LHCN-M2 (cell line): ENCODE results near the gene PKN1. TPM values are rescaled to one million over a fixed set of nuclear protein-coding genes. Genes with fewer than 3 reads are reported as not detected.
"Not testable (repeated sequence)": the region's sequence is repeated elsewhere in the genome, so short reads cannot be mapped to it uniquely, and the experiment has no call there.

Experiments used
- DNase-seq: peaks from one replicate; pipeline ENCODE4 v3.0.0-alpha.2; 2012; ENCODE audit warnings: low read depth
- total RNA-seq: library from RNA; depleted of rRNA; stranded (reverse); fragments of >200 nt; gene quantifications from 2 replicates; pipeline ENCODE4 v1.2.3, GENCODE V29; 2014

PKN1 gene
- total RNA-seq, 1 experiment from 2014 or later, result 84.8 TPM

DNA sequence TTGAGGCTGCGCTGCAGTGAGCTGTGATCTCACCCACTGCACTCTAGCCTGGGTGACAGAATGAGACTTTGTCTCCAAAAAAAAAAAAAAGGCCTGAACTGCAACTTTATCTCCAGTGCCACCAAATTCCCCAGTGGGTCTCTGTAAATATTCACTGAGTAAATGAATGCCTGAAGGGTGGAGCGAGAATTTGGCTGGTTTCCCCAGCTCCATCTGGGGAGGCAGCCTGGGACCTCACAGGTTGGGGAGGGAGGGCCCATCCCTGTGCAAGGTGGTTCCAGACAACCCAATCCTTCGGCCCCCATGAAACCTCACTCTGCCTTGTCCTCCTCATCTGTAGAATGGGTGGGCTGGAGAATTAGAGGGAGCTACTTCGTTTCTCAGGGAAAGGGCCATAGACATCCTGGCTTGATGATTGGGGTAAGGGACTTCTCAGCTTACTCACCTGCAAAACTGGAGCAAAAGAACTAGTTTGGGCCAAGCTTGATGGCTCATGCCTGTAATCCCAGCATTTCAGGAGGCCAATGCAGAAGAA is 4.2 kb upstream of the PKN1 start:
- DNase-seq, result no peak

DNA sequence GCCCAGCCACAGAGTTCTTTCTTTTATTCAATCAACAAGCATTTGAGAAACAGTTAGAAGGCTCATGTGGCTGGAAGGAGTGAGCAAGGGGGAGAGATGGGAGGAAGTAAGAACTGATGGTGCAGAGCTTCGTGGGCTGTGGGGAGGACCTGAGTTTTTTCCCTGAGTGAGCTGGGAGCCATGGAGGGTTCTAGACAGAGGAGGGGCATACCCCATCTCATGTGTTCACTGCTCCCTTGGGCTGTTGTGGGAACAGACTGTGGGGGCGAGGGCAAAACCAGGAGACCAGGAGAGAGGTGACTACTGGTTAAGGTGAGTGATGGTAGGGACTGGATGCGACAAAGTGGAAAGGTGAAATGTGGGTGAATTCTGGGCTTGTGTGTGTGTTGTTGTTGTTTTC is 2.4 kb upstream of the PKN1 start:
- DNase-seq, result no peak

GRCh38 chr19:14433554-14434501 is 722 bp downstream of the PKN1 start:
- no peak for DNase-seq

GRCh38 chr19:14434543-14435319 is 1.6 kb downstream of the PKN1 start:
- DNase-seq, result peak; percentile 78

DNA sequence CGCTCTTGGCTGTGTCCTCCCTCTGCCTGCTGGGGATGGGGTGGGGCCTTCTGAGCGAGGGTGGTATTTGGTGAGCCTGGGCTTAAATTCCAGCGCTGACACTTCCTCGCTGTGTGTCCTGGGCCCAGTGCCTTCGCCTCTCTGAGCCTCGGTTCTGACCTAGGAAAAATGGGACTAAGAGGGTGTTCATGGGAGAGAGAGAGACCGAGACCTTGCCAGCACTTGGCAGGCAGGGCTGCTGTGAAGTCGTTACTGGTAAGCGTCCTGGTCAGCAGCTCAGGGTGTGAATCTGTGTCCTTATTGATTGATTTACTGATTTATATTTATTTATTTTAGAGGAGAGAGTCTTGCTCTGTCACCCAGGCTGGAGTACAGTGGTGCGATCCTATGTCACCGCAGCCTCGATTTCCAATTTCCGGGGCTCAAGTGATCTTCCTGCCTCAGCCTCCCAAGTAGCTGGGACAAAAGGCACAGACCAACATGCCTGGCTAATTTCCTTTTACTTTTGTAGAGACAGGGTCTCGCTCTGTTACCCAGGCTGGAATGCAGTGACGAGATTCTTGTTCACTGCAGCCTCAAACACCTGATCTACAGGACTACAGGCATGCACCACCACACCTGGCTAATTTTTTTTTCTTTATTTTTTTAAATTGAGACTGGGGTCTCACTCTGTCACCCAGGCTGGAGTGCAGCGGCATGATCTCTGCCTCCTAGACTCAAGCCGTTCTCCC is 2.4 kb downstream of the PKN1 start:
- DNase-seq, result no peak

DNA sequence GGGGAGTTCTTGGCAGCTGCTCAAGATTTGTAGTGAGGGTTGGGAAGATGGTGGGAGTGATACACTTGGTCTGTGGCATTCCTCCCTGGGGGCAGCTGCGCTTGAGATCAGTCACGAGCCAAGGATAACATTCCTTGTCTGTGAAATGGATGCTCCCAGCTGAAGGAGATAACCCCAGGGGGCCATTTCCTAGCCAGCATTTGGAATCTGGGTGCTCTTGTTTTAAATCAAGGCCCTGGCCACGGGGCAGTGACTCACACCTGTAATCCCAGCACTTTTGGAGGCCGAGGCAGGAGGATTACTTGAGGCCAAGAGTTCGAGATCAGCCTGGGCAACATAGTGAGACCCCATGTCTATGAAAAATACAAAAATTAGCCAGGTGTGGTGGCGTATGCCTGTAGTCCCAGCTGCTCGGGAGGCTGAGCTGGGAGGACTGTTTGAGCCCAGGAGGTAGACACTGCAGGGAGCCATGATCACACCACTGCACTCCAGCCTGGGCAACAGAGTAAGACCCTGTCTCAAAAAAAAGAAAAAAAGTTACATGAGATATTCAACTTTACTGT is 4.6 kb downstream of the PKN1 start:
- DNase-seq, result no peak

GRCh38 chr19:14439014-14439413 is 5.9 kb downstream of the PKN1 start:
- DNase-seq, result no peak

GRCh38 chr19:14440049-14440448 is 6.9 kb downstream of the PKN1 start:
- DNase-seq, result no peak

- DNase-seq, result no peak
Measured at GRCh38 chr19:14441041-14441938, 8.2 kb downstream of the PKN1 start.

GRCh38 chr19:14442891-14443631 is 10.0 kb downstream of the PKN1 start:
- DNase-seq, result no peak

DNA sequence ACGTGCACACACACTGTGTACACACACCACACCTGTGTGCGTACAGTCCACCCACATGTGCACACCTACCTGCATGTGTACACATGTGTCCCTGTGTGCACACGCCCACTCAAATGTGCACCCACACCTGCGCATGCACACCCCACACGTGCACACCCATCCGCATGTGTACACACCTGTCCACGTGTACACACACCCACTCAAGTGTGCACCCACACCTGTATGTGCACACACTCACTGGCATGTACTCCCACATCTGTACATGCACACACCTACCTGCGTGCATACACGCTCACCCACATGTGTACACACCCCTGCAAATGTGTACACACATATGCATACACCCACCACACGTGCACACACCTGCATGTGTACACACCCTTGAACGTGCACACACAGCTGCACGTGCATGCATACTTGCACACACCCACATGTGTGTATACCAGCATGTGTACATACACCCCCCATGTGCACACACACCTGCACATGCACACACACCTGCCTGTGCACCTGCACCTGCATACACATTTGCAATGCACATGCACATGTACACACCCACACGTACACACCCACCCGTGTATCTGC is 10.6 kb downstream of the PKN1 start:
- no peak for DNase-seq

DNA sequence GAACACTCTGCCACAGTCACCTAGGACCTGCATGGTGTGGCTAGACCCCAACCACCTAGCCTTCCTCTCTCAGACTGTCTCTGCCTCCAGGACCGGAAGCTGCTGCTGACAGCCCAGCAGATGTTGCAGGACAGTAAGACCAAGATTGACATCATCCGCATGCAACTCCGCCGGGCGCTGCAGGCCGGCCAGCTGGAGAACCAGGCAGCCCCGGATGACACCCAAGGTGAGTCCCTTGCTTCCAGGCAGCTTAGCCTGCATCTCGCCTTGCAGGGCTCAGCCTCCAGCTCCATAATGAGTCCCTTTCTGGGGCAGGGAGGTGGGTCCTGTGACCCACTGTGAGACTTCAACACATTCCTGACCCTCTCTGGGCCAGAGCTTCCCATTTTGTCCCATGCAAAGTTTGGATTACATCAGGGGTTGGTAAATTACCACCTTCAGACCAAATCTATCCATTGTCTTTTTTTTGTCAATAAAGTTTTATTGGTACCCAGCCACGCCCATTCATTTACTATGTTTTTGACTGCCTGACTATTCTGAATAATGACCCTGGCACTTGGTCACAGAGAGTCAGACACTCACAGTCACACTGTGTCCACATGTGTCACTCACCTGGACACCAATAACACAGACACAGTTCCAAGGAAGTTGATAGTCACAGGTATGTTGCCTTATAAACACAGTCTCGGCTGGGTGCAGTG is 13.4 kb downstream of the PKN1 start:
- DNase-seq, result no peak

- DNase-seq, result no peak
Measured at GRCh38 chr19:14449321-14449720, 16.2 kb downstream of the PKN1 start.

- peak; percentile 51 for DNase-seq
Measured at GRCh38 chr19:14450168-14450874, 17.2 kb downstream of the PKN1 start.

DNA sequence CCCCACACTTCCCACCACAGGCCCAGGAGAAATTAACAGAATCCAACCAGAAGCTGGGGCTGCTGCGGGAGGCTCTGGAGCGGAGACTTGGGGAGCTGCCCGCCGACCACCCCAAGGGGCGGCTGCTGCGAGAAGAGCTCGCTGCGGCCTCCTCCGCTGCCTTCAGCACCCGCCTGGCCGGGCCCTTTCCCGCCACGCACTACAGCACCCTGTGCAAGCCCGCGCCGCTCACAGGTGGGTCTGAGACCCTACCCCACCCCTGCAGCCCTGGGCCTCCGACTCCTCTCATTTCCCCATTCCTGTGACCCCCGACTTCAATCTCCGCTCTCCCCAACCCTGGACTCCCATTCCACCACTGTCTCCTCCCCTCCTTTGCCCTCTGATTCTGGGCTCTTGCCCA is 17.8 kb downstream of the PKN1 start:
- DNase-seq, result no peak

DNA sequence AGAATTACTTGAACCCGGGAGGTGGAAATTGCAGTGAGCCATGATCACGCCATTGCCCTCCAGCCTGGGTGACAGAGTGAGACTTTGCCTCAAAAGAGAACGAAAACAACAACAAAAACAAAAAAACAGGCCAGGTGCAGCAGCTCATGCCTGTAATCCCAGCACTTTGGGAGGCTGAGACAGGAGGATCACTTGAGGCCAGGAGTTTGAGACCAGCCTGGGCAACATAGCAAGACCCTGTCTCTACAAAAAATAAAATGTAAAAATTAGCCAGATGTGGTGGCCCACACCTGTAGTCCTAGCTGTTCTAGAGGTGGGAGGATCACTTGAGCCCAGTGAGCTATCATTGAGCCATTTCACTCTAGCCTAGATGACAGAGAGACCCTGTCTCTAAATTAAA is 19.2 kb downstream of the PKN1 start:
- not testable (repeated sequence) for DNase-seq

DNA sequence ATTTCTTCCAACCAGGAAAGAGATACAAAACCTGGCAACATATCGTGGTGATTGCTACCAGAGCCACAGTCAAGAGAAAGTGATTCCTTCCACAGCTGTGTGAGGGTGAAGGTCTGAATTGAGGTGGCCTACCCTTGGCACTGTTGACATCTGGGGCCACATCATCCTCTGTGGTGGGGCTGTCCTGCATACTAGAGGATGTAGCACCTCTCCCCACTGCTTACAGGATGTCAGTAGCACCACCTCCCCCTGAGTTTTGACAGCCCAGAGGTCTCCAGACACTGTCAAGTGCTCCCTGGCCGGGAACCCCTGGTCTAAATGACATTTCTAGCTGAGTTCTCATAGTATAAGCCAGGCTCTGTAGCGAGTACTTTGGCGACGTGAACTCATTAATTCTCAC is 26.6 kb downstream of the PKN1 start:
- DNase-seq, result no peak

DNA sequence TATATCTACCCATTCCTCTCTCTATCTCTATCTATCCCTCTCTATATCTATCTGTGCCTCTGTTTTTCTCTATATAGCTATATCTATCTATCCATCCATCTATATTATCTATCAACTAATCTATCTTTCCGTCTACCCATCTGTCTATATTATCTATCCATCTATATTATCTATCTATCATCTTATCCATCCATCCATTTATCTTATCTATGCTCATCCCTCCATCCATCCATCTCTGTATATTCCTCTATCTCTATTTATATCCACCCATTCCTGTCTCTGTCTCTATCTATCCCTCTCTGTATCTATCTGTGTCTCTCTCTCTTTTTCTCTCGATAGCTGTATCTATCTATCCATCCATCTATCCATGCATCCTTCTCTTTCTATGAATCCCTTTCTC is 27.8 kb downstream of the PKN1 start:
- no peak for DNase-seq
